GM23338 (cell line): Measurements from ENCODE around the gene HMCES.

Source experiments
- POLR2AphosphoS5 ChIP-seq: IDR thresholded peaks from 2 replicates; pipeline ENCODE4 v1.6.1; 2016; ENCODE audit warnings: antibody characterized with exemption, low read depth
- TF ChIP-seq, protein P1 (sequence below), 2 experiments: fragments of 200-600 bp in 1 of 2; sonication (generic) in 1 of 2; conservative IDR thresholded peaks; 2 replicates each; pipeline versions ENCODE4 v1.5.1 to v1.6.1; 2016 to 2017; ENCODE audit warnings: antibody characterized with exemption in 2 of 2, low read depth in 2 of 2, mild to moderate bottlenecking in 2 of 2, moderate library complexity in 1 of 2

DNA sequence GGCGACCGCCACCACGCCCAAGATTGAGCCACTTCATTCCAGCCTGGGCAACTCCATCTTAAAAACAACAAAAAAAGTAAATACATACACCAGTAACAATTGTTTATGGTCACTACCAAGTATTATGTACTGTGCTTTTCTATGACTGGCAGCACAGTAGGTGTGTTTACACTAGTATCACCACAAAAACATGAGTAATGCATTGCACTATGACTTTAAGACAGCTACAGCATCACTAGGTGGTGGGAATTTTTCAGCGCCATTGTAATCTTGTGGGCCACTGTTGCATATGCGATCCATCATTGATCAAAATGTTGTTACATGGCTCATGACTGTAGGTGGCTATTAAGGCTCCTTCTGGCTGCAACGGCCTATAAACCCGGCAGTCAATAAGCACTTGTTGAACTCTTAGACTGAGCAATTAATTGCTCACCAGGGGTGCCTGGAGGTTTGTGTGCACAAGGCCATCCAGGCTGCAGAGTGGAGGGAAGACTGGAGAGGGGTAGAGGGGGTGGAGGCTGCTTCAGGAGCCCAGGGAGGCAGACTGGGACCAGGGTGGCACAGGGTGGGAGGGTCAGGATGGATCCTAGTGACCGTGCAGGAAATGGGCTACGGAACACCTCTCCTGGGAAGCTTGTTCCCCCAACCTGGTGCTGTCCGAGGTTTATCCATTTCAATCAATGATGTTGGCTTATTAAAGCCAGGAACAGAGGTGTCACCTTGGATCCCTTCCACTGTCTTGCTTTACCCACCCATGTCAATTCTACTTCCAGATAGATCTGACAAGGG lies 47.1 kb upstream of the HMCES start:
- TF ChIP-seq, protein P1, sequence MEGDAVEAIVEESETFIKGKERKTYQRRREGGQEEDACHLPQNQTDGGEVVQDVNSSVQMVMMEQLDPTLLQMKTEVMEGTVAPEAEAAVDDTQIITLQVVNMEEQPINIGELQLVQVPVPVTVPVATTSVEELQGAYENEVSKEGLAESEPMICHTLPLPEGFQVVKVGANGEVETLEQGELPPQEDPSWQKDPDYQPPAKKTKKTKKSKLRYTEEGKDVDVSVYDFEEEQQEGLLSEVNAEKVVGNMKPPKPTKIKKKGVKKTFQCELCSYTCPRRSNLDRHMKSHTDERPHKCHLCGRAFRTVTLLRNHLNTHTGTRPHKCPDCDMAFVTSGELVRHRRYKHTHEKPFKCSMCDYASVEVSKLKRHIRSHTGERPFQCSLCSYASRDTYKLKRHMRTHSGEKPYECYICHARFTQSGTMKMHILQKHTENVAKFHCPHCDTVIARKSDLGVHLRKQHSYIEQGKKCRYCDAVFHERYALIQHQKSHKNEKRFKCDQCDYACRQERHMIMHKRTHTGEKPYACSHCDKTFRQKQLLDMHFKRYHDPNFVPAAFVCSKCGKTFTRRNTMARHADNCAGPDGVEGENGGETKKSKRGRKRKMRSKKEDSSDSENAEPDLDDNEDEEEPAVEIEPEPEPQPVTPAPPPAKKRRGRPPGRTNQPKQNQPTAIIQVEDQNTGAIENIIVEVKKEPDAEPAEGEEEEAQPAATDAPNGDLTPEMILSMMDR (conservative IDR thresholded peaks at IDR 0.05; ENCODE audit: low read depth in 2 of 2): no peak
- no peak for TF ChIP-seq POLR2AphosphoS5
